Thyroid gland (tissue), 4 donors: ENCODE data around the gene NOTCH4. TPM values are rescaled to one million over a fixed set of nuclear protein-coding genes. Genes with fewer than 3 reads are reported as not detected.
"Not testable (repeated sequence)": the region's sequence is repeated elsewhere in the genome, so short reads cannot be mapped to it uniquely, and the experiment has no call there.

Experiments used
- DNase-seq, 2 donors: peaks; one replicate each; pipeline ENCODE4 v3.0.0-alpha.2; 2019
- H3K27ac ChIP-seq, 3 donors: fragments of 200-600 bp; sonication (generic); 1 replicate in 2 of 3; 2 replicates in 1 of 3; pipeline ENCODE4 v1.5.1; 2016 to 2019; ENCODE audit warnings: mild to moderate bottlenecking in 1 of 3, moderate library complexity in 1 of 3
- H3K27me3 ChIP-seq: fragments of 200-600 bp; sonication (generic); one replicate; pipeline ENCODE4 v1.5.1; 2019
- H3K36me3 ChIP-seq, 2 donors: fragments of 200-600 bp; sonication (generic); one replicate each; pipeline ENCODE4 v1.5.1; 2016 to 2019
- H3K4me1 ChIP-seq, 2 donors: fragments of 200-600 bp; sonication (generic); one replicate each; pipeline ENCODE4 v1.5.1; 2017 to 2019
- H3K4me3 ChIP-seq, 3 donors: fragments of 200-600 bp; sonication (generic); replicated peaks in 1 of 3; 1 replicate in 2 of 3; 2 replicates in 1 of 3; pipeline ENCODE4 v1.5.1; 2016; ENCODE audit warnings: mild to moderate bottlenecking in 1 of 3
- H3K9me3 ChIP-seq: fragments of 200-600 bp; sonication (generic); one replicate; pipeline ENCODE4 v1.5.1; 2017
- POLR2A ChIP-seq, 2 donors: fragments of 450-650 bp; IDR thresholded peaks; one replicate each; pipeline ENCODE4 v1.6.1; 2017; ENCODE audit warnings: antibody characterized with exemption in 2 of 2, mild to moderate bottlenecking in 2 of 2, moderate library complexity in 1 of 2
- WGBS, 2 donors: methylation state at CpG; one replicate each; pipeline ENCODE4 v1.1.5; 2017; 5-methylcytosine and 5-hydroxymethylcytosine counted together
- intact Hi-C: fragments of 100-400 bp; cut with DNase I; formaldehyde crosslinking; loops from one replicate; pipeline ENCODE4 v1.15.1; 2023
- total RNA-seq, 4 donors: library from RNA; depleted of rRNA; stranded (reverse); fragments of >200 nt; gene quantifications; one replicate each; pipeline ENCODE4 v1.2.3, GENCODE V29; 2016
- TF ChIP-seq, protein P1 (sequence below), 6 experiments: fragments of 200-600 bp in 3 of 6; fragments of 450-650 bp in 3 of 6; sonication (generic) in 3 of 6; IDR thresholded peaks; one replicate each; pipeline ENCODE4 v1.5.1; 2016 to 2019; ENCODE audit warnings: antibody characterized with exemption in 6 of 6, mild to moderate bottlenecking in 2 of 6, inconsistent platforms in 1 of 6, moderate library complexity in 1 of 6

NOTCH4 gene
- total RNA-seq, 4 donors from 2014 or later: 11.0 to 37.9 (median 17.5) TPM

DNA sequence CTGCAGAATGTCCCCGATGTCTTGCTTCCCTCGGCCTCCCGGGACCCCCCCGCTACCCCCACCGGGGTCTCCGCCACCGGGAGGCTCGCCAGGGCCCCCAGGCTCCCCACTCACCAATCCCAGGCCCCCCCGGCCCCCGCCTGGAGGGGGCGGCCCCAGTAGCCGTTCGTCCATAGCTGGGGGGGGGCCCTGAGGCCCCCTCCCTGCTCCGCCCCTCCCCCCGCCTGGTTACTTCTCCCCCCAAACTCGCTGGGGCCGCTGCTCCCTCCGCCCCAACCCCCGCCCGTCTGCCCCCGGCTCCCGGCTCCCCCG lies 34.2 kb downstream of the NOTCH4 start:
- WGBS, 2 donors: 20% methylated on average over 1 of the region's 23 CpGs; no CpG with 5 or more reads in 1 of the 2 donors
- peak overlapping the region; percentile 97 to 99 (median 98) for H3K27ac ChIP-seq
- DNase-seq: no peak
- intact Hi-C loops: no loop called here
- H3K36me3 ChIP-seq: peaks cover 6 to 13% of the 10 kb centered on the region in 2 donors
- no peak for TF ChIP-seq POLR2A (IDR thresholded peaks at IDR 0.05)
- TF ChIP-seq, protein P1, sequence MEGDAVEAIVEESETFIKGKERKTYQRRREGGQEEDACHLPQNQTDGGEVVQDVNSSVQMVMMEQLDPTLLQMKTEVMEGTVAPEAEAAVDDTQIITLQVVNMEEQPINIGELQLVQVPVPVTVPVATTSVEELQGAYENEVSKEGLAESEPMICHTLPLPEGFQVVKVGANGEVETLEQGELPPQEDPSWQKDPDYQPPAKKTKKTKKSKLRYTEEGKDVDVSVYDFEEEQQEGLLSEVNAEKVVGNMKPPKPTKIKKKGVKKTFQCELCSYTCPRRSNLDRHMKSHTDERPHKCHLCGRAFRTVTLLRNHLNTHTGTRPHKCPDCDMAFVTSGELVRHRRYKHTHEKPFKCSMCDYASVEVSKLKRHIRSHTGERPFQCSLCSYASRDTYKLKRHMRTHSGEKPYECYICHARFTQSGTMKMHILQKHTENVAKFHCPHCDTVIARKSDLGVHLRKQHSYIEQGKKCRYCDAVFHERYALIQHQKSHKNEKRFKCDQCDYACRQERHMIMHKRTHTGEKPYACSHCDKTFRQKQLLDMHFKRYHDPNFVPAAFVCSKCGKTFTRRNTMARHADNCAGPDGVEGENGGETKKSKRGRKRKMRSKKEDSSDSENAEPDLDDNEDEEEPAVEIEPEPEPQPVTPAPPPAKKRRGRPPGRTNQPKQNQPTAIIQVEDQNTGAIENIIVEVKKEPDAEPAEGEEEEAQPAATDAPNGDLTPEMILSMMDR (IDR thresholded peaks at IDR 0.05): no peak
- peaks cover 24 to 60% of the 10 kb centered on the region in 2 donors for H3K4me1 ChIP-seq
- no peaks in the 10 kb centered on the region for H3K27me3 ChIP-seq
- H3K4me3 ChIP-seq: peak overlapping the region; percentile 27 to 64 (median 40)
- H3K9me3 ChIP-seq: no peaks in the 10 kb centered on the region

DNA sequence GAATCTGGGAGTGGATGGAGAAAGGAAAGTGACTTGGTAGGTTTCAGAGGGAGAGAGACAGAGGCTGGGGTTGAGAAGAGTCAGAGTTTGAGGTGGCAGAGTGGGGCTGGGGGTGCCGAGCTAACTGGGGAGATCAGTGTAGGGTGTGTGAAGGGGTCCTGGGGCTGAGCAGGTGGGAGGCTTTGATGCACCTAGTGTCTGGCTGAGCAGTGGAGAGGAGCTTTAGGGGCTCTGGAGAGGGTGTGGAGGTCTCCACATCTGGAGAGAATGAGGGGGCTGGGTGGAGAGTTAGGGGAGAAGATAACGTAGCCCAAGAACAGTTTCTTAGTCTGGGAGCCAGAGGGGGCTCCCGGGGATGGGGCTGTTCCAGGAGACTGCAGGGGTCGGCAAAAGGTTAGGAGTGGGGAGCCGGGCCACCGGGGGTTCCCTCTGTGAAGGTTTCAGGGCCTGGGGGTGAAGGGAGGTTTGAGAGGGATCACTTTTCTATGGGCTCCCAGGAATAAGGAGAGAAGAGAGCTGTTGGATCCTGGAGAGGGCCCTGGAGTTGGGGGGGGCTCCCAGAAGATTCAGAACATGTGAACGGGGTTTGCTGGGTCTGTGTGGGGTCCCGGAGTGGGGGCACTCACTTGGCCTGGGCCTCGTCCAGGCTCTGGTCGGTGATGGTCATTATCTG lies 34.7 kb downstream of the NOTCH4 start:
- Histone ChIP-seq H3K4me1 (peaks cover 27 to 62% of the 10 kb centered on the region in 2 donors), H3K4me3 (peak overlapping the region; percentile 27 to 64 (median 40)), H3K27me3 (no peaks in the 10 kb centered on the region), H3K36me3 (peaks cover 6 to 13% of the 10 kb centered on the region in 2 donors), H3K9me3 (no peaks in the 10 kb centered on the region), H3K27ac (peak overlapping the region; percentile 97 to 99 (median 98))
- WGBS, 2 donors: 1 to 2% methylated on average over 7 to 10 of the region's 10 CpGs
- intact Hi-C loops: no loop called here
- DNase-seq: peak in 1 of 2 donors; percentile 20
- TF ChIP-seq POLR2A (IDR thresholded peaks at IDR 0.05): no peak
- TF ChIP-seq, protein P1 (IDR thresholded peaks at IDR 0.05): no peak

DNA sequence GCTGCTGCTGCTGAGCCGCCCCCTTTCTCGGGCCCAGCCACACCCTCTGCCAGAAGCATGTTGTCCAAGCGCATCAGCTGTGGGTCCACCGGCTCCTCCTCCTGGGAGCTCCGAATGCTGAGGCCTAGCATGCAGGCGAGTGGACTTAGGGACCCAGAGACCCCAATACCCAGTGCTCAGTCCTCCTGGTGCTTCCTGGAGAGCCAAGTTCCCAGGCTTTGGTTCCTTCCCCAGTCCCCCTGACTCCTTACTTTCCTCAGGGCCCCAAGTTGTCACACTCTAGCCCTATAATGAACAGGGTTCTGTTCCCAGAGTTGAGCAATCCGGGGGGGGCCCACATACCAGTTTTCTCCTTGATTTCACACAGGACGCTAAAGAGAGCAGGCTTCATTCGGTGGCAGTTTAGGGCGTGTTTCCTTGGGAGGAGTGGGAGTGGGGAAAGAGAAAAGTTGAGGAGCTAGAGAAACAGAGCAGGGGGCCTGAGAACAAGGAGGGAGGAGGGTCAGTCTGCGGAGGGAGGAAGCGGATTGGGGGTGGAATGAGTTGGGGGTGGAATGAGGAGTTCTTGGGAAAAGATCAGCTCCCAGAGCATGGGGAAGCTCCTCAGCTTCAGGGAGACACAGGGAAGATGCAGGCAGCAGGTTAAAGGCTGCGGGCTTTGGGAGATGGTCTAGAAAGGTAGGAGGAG lies 35.3 kb downstream of the NOTCH4 start:
- intact Hi-C loops: no loop called here
- peaks cover 32 to 68% of the 10 kb centered on the region in 2 donors for H3K4me1 ChIP-seq
- no peaks in the 10 kb centered on the region for H3K9me3 ChIP-seq
- peaks cover 6 to 13% of the 10 kb centered on the region in 2 donors for H3K36me3 ChIP-seq
- 18 to 22% methylated on average over 8 to 13 of the region's 13 CpGs for WGBS, 2 donors
- H3K27ac ChIP-seq: peak overlapping the region; percentile 97 to 99 (median 98)
- TF ChIP-seq, protein P1 (IDR thresholded peaks at IDR 0.05): no peak
- TF ChIP-seq POLR2A (IDR thresholded peaks at IDR 0.05): no peak
- H3K4me3 ChIP-seq: peak overlapping the region; percentile 27 to 64 (median 40)
- no peaks in the 10 kb centered on the region for H3K27me3 ChIP-seq
- peak; percentile 22 to 27 for DNase-seq

DNA sequence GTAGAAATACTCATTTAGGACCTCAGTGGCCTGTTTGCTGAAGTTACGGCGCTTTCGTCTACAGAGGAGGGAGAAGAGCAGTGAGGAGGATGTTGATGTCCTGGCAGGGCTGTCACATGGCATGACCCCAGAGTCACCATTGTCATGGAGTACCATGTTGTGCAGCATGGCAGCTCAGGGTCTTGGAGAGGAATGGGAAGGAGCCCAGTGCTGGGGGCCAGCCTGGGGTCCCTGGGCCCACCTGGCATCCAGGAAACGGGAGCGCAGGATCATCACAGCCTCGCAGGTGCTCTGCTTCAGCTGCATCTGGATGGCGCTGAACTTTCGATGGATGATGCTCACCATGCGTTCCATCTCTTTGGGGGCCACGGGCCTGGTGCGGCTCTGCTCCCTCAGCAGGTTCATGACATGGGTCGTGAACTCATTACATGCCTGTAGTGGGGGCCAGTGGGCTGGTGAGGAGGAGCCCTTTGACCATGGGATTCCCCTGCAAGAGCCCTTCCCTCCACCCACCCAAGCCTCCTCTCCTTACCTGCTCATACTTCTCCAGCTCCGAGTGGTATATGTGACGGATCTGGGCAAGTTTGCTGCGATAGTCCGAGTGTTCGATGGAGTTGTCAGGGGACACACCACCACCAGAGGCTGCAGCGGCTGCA lies 36.0 kb downstream of the NOTCH4 start:
- H3K9me3 ChIP-seq, DNase-seq, intact Hi-C loops, H3K27me3 ChIP-seq: not testable (repeated sequence)
- Histone ChIP-seq H3K27ac (peak overlapping the region; percentile 97 to 99 (median 98)), H3K36me3 (peaks cover 6 to 15% of the 10 kb centered on the region in 2 donors), H3K4me1 (peaks cover 32 to 65% of the 10 kb centered on the region in 2 donors), H3K4me3 (peak overlapping the region in 1 of 3 donors; percentile 64)
- WGBS, 2 donors: 62 to 76% methylated on average over 14 to 16 of the region's 18 CpGs

DNA sequence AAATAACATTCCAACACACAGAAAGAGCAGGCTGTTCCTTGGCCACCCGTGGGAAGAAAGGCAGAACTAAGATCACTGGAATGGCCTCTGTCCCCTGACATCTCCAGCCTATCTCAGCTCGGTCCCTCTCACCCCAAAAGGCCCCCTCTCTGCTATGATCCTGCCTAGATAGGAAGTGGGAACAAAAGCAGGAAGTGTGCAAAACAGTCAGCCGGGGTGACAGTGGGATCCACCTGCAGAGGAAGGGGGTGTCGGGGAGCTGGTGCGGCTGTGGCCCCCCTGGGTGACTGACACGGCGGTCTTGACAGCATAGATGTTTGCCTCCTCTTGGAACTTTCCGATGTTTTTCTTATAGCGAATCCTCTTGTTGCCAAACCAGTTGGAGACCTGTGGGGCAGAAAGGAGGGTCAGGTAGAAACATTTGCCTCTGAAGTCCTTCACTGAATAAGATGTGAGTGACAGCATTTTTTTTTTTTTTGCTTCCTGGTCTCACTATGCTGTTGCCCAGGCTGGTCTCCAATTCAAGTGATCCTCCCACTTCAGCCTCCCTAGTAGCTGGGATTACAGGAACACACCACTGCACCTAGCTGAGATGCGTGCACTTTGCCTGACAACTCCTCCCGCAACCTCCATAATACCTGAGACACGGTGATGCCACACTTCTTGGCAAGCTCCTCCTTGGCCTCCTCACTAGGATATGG lies 36.7 kb downstream of the NOTCH4 start:
- 64 to 73% methylated on average over 12 of the region's 12 CpGs for WGBS, 2 donors
- peak overlapping the region in 2 of 3 donors; percentile 85 to 88 for H3K27ac ChIP-seq
- H3K4me1 ChIP-seq: peaks cover 32 to 58% of the 10 kb centered on the region in 2 donors
- DNase-seq: no peak
- H3K9me3 ChIP-seq: no peaks in the 10 kb centered on the region
- no peak for TF ChIP-seq POLR2A (IDR thresholded peaks at IDR 0.05)
- TF ChIP-seq, protein P1 (IDR thresholded peaks at IDR 0.05): no peak
- no peak overlapping the region for H3K4me3 ChIP-seq
- H3K27me3 ChIP-seq: no peaks in the 10 kb centered on the region
- peaks cover 6 to 20% of the 10 kb centered on the region in 2 donors for H3K36me3 ChIP-seq
- intact Hi-C loops: no loop called here

DNA sequence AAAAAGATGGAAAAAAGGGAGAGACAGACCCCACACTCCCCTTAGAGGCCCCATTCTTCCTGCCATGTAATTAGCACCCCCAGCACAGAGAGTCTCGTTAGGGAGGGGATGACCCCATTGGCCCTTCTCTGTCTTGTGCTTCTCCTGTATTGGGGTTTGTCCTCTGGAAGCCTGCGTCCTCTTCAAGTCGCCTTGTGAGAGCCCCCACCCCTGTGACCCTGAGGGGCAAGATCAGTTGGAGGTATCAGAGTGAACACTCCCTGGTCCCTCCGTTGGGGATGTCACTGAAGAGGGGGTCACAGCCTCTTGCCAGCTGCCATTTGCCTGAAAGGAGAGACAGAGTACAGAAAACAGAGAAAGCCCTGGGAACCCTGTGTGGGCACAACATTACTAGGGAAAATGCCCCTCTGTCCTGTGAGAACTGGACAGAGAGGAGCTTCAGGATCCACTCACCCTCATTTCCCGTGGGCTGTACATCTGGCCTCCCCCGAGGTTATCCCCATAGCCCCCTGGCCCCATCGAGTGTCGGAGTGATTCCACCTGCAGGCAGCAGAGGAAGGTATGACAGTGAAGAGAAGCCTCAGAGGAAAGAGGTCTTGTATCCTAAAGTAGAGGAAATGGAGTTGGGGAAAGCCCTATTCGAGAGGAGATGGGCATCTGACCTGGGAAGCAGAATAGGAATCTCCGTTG lies 37.6 kb downstream of the NOTCH4 start:
- H3K36me3 ChIP-seq: peaks cover 8 to 22% of the 10 kb centered on the region in 2 donors
- 72 to 79% methylated on average over 10 of the region's 10 CpGs for WGBS, 2 donors
- intact Hi-C loops, DNase-seq, H3K9me3 ChIP-seq, H3K4me3 ChIP-seq, H3K27me3 ChIP-seq: not testable (repeated sequence)
- peak overlapping the region; percentile 85 to 88 (median 88) for H3K27ac ChIP-seq
- peaks cover 32 to 57% of the 10 kb centered on the region in 2 donors for H3K4me1 ChIP-seq
